ENCODE results near the gene EML5.

EML5 gene

GRCh38 chr14:88749139-88749538 lies 43.6 kb downstream of the EML5 start:
- Histone ChIP-seq H3K36me3 (ENCODE audit: control insufficient read depth, insufficient read depth, low read length) (no peaks in the 10 kb centered on the region), H2AFZ (peak overlapping the region; percentile 2), H3K4me3 (ENCODE audit: low read depth, low read length) (no peak overlapping the region), H3K4me1 (peaks cover 6% of the 10 kb centered on the region), H3K9me3 (ENCODE audit: control insufficient read depth, low read length) (no peaks in the 10 kb centered on the region), H3K4me2 (ENCODE audit: low read length) (peak overlapping the region; percentile 11), H3K27me3 (ENCODE audit: control insufficient read depth, insufficient read depth, low read length) (no peaks in the 10 kb centered on the region), H3K79me2 (no peaks in the 10 kb centered on the region), H3K27ac (peak overlapping the region; percentile 40), H3K9ac (no peak overlapping the region)
- TF ChIP-seq CTCF (IDR thresholded peaks at IDR 0.05), result no peak

- Histone ChIP-seq H3K4me1 (peaks cover 6% of the 10 kb centered on the region), H3K36me3 (ENCODE audit: control insufficient read depth, insufficient read depth, low read length) (no peaks in the 10 kb centered on the region), H2AFZ (no peak overlapping the region), H3K79me2 (no peaks in the 10 kb centered on the region), H3K27me3 (ENCODE audit: control insufficient read depth, insufficient read depth, low read length) (no peaks in the 10 kb centered on the region), H3K4me3 (ENCODE audit: low read depth, low read length) (no peak overlapping the region), H3K4me2 (ENCODE audit: low read length) (no peak overlapping the region), H3K9me3 (ENCODE audit: control insufficient read depth, low read length) (no peaks in the 10 kb centered on the region), H3K9ac (no peak overlapping the region), H3K27ac (peak overlapping the region; percentile 40)
- TF ChIP-seq CTCF (IDR thresholded peaks at IDR 0.05), result no peak
These were observed 44.5 kb downstream of the EML5 start for GRCh38 chr14:88748288-88748687.

GRCh38 chr14:88746052-88746451 lies 46.7 kb downstream of the EML5 start:
- Histone ChIP-seq H2AFZ (no peak overlapping the region), H3K4me2 (ENCODE audit: low read length) (no peak overlapping the region), H3K27ac (no peak overlapping the region), H3K9me3 (ENCODE audit: control insufficient read depth, low read length) (no peaks in the 10 kb centered on the region), H3K79me2 (no peaks in the 10 kb centered on the region), H3K9ac (no peak overlapping the region), H3K36me3 (ENCODE audit: control insufficient read depth, insufficient read depth, low read length) (no peaks in the 10 kb centered on the region), H3K27me3 (ENCODE audit: control insufficient read depth, insufficient read depth, low read length) (no peaks in the 10 kb centered on the region), H3K4me1 (peaks cover 6% of the 10 kb centered on the region), H3K4me3 (ENCODE audit: low read depth, low read length) (no peak overlapping the region)
- TF ChIP-seq CTCF (IDR thresholded peaks at IDR 0.05), result no peak

GRCh38 chr14:88737245-88737644 lies 55.5 kb downstream of the EML5 start:
- Histone ChIP-seq H3K9ac (no peak overlapping the region), H3K4me1 (no peaks in the 10 kb centered on the region), H3K27me3 (ENCODE audit: control insufficient read depth, insufficient read depth, low read length) (no peaks in the 10 kb centered on the region), H3K36me3 (ENCODE audit: control insufficient read depth, insufficient read depth, low read length) (no peaks in the 10 kb centered on the region), H3K4me3 (ENCODE audit: low read depth, low read length) (no peak overlapping the region), H3K9me3 (ENCODE audit: control insufficient read depth, low read length) (no peaks in the 10 kb centered on the region), H3K79me2 (no peaks in the 10 kb centered on the region), H3K27ac (no peak overlapping the region), H3K4me2 (ENCODE audit: low read length) (no peak overlapping the region), H2AFZ (no peak overlapping the region)
- no peak for TF ChIP-seq CTCF (IDR thresholded peaks at IDR 0.05)

GRCh38 chr14:88733121-88733520 lies 59.6 kb downstream of the EML5 start:
- no peak overlapping the region for H2AFZ ChIP-seq
- no peak for TF ChIP-seq CTCF (IDR thresholded peaks at IDR 0.05)
- H3K4me1 ChIP-seq, result no peaks in the 10 kb centered on the region

More at GRCh38 chr14:88733121-88733520, 59.6 kb downstream of the EML5 start:
- Histone ChIP-seq H3K79me2 (no peaks in the 10 kb centered on the region), H3K4me3 (ENCODE audit: low read depth, low read length) (no peak overlapping the region), H3K27ac (no peak overlapping the region), H3K4me2 (ENCODE audit: low read length) (no peak overlapping the region), H3K9ac (no peak overlapping the region), H3K36me3 (ENCODE audit: control insufficient read depth, insufficient read depth, low read length) (no peaks in the 10 kb centered on the region), H3K27me3 (ENCODE audit: control insufficient read depth, insufficient read depth, low read length) (no peaks in the 10 kb centered on the region), H3K9me3 (ENCODE audit: control insufficient read depth, low read length) (no peaks in the 10 kb centered on the region)
